Ovary (tissue), 9 donors: ENCODE data around the gene GPR33. TPM values are rescaled to one million over a fixed set of nuclear protein-coding genes. Genes with fewer than 3 reads are reported as not detected.

Experiments
- DNase-seq, 5 donors: peaks; one replicate each; pipeline ENCODE4 v3.0.0-alpha.2; 2019 to 2020
- H3K27ac ChIP-seq, 2 donors: fragments of 200-600 bp; one replicate each; pipeline versions ENCODE4 v1.5.1 to v1.8.0; 2019 to 2022
- H3K27me3 ChIP-seq: fragments of 200-600 bp; one replicate; pipeline ENCODE4 v1.8.0; 2022
- H3K36me3 ChIP-seq: fragments of 200-600 bp; sonication (generic); one replicate; pipeline ENCODE4 v1.5.1; 2019
- H3K4me1 ChIP-seq: one replicate; pipeline ENCODE4 v1.8.1; 2013; ENCODE audit warnings: mild to moderate bottlenecking, moderate library complexity; ENCODE audit not compliant: insufficient read depth
- H3K4me3 ChIP-seq: fragments of 200-600 bp; sonication (generic); one replicate; pipeline ENCODE4 v1.5.1; 2017
- H3K9me3 ChIP-seq, 2 donors: fragments of 200-600 bp in 1 of 2; sonication (generic) in 1 of 2; one replicate each; pipeline versions ENCODE4 v1.5.1 to v1.8.1; 2013 to 2019; ENCODE audit warnings: mild to moderate bottlenecking in 1 of 2, moderate library complexity in 1 of 2
- CTCF ChIP-seq, 3 donors: fragments of 450-650 bp in 2 of 3; fragments of 200-600 bp in 1 of 3; IDR thresholded peaks; one replicate each; pipeline versions ENCODE4 v1.5.1 to v1.8.0; 2016 to 2022; ENCODE audit warnings: antibody characterized with exemption in 3 of 3, mild to moderate bottlenecking in 1 of 3
- EP300 ChIP-seq: sonication (generic); formaldehyde crosslinking; IDR thresholded peaks from one replicate; pipeline ENCODE4 v1.6.1; 2017; ENCODE audit warnings: antibody characterized with exemption
- POLR2A ChIP-seq: fragments of 450-650 bp; IDR thresholded peaks from one replicate; pipeline ENCODE4 v1.6.1; 2017; ENCODE audit warnings: antibody characterized with exemption, mild to moderate bottlenecking, moderate library complexity
- WGBS, 3 donors: extraction: QIAGEN DNeasy Blood & Tissue Kit in 1 of 3; methylation state at CpG; one replicate each; pipeline versions ENCODE4 v1.1.5 to v1.1.7; 2013 to 2017; 5-methylcytosine and 5-hydroxymethylcytosine counted together
- intact Hi-C, 4 donors: fragments of 100-400 bp; cut with DNase I; formaldehyde crosslinking; loops; one replicate each; pipeline versions ENCODE4 v1.11.0 to v1.15.1; 2022 to 2023
- polyA plus RNA-seq, 2 donors: library from polyadenylated mRNA; stranded (reverse); fragments of 200-250 nt in 1 of 2; fragments of 350-450 nt in 1 of 2; fragmentation: Illumina TruSeq in 1 of 2; extraction: RNeasy Lipid Tissue Mini Kit (QIAGEN cat#74804) in 1 of 2; gene quantifications; one replicate each; pipeline ENCODE4 v1.2.3, GENCODE V29; 2013 to 2014
- total RNA-seq, 7 donors: library from RNA; depleted of rRNA in 2 of 7; stranded (reverse); fragments of >200 nt in 2 of 7; fragmentation: NEBNext Ultra II Directional in 3 of 7; extraction: Animal tissue kit (Norgen Biotek cat#: 25700) in 3 of 7; gene quantifications; one replicate each; pipeline versions ENCODE4 v1.1.0 to v1.2.4, GENCODE V29; 2016 to 2023
- donor health status: DM: no; HTN: no; CAD: no; lungs with moderate emphysema.
- donor health status: DM: no; HTN: no; CAD: no.
- donor health status: Bipolar disorder and iron deficiency.
- donor health status: DM: yes; HTN: yes; CAD: no.
- donor health status: DM: no; HTN: no; CAD: no.
- donor health status: DM: yes; HTN: yes; CAD: no.

Gene GPR33
- total and polyA plus RNA-seq, 9 donors: not detected

DNA sequence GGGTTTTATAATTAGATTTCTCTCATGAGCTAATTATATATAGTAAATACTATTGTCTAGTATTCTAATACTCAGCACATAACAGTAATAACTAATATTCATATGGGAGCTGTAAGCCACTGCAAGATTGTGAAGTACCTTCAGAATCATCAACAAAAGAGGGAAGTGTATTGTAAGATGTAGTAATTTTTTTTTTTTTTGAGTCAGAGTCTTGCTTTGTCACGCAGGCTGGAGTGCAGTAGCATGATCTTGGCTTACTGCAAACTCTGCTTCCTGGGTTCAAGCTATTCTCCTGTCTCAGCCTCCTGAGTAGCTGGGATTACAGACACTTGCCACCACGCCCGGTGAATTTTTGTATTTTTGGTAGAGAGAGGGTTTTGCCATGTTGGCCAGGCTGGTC lies 3.1 kb downstream of the GPR33 start:
- TF ChIP-seq EP300: no peak
- no peak for TF ChIP-seq POLR2A
- TF ChIP-seq CTCF (IDR thresholded peaks at IDR 0.05): no peak

DNA sequence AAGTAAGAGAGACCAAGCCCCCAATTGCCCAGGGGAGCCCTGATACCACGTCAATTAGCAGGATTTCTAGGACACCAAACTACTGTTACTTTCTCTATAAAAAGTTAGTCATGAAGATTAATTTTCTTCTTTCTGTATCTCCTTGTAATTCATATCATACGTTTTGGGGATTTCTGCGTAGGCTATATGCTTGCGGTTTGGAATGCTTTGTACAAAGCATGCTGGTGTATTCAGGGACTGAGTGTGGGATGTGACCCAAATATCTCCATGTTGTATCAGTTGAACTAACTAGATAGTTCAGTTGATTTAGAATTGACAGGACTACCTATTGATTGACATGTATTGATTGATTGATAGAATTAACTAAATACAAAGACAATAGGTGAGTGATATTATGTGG lies 7.7 kb downstream of the GPR33 start:
- no peak for DNase-seq
- H3K4me3 ChIP-seq: no peak overlapping the region
- intact Hi-C loops: no loop called here
- no peaks in the 10 kb centered on the region for H3K27me3 ChIP-seq
- no peaks in the 10 kb centered on the region for H3K9me3 ChIP-seq
- 48 to 58% (median 54%) methylated on average over 4 of the region's 4 CpGs for WGBS, 3 donors
- no peak overlapping the region for H3K27ac ChIP-seq
- TF ChIP-seq EP300 (no peak), POLR2A (no peak), CTCF (IDR thresholded peaks at IDR 0.05) (no peak)
- H3K36me3 ChIP-seq: no peaks in the 10 kb centered on the region
- H3K4me1 ChIP-seq: no peaks in the 10 kb centered on the region

More for the DNA sequence above, 3.1 kb downstream of the GPR33 start:
- Histone ChIP-seq H3K27ac (no peak overlapping the region), H3K36me3 (no peaks in the 10 kb centered on the region), H3K9me3 (no peaks in the 10 kb centered on the region), H3K4me1 (no peaks in the 10 kb centered on the region), H3K4me3 (no peak overlapping the region), H3K27me3 (no peaks in the 10 kb centered on the region)
- DNase-seq: no peak
- 90 to 98% (median 92%) methylated on average over 3 of the region's 3 CpGs for WGBS, 3 donors
- intact Hi-C loops: no loop called here

DNA sequence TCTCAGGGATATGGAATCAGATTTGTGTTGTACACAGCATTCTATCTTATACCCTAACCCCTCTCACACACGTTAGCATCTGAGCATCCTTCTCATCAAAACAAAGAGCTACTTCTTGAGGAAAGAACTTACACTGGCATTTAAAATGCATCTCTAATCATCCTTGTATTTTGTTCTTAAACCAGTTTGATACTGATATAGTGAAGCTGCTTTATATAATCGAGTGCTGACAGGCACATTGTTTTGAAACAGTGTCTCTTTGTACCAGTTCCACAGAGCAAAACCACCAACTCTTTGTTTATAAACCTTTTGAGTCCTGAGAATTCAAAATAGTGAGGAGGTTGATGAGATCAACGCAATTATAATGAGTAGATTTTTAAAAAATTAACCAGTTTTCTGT lies 8.8 kb downstream of the GPR33 start:
- intact Hi-C loops: no loop called here
- Histone ChIP-seq H3K36me3 (no peaks in the 10 kb centered on the region), H3K4me3 (no peak overlapping the region), H3K27ac (no peak overlapping the region), H3K27me3 (no peaks in the 10 kb centered on the region), H3K4me1 (no peaks in the 10 kb centered on the region), H3K9me3 (no peaks in the 10 kb centered on the region)
- 16 to 38% (median 22%) methylated on average over 3 of the region's 3 CpGs for WGBS, 3 donors
- no peak for TF ChIP-seq EP300
- DNase-seq: no peak

DNA sequence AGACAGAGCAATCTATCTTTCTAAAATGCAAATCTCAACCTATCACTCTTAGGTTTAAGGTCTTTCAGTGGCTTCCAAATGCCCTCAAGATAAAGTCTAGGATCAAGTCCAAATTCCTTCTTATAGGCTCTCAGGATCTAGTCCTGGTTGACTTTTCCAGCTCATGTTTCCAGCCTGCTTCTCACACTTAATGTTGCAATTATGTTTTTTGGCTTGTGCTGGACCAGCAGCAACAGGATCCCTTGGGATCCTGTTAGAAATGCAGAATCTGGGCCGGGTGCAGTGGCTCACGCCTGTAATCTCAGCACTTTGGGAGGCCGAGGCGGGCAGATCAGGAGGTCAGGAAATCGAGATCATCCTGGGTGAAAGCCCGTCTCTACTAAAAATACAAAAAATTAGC lies 10.6 kb downstream of the GPR33 start:
- WGBS, 3 donors: 80 to 90% (median 87%) methylated on average over 6 of the region's 6 CpGs
- Histone ChIP-seq H3K4me3 (no peak overlapping the region), H3K27ac (no peak overlapping the region), H3K9me3 (no peaks in the 10 kb centered on the region), H3K27me3 (no peaks in the 10 kb centered on the region), H3K4me1 (no peaks in the 10 kb centered on the region), H3K36me3 (no peaks in the 10 kb centered on the region)
- DNase-seq: no peak
- TF ChIP-seq CTCF (IDR thresholded peaks at IDR 0.05): no peak
- no peak for TF ChIP-seq POLR2A
- intact Hi-C loops: no loop called here

- no peak for DNase-seq
- H3K27ac ChIP-seq: no peak overlapping the region
- intact Hi-C loops: no loop called here
These were observed 11.5 kb downstream of the GPR33 start for GRCh38 chr14:31476131-31476866.

More at GRCh38 chr14:31476131-31476866, 11.5 kb downstream of the GPR33 start:
- Histone ChIP-seq H3K36me3 (no peaks in the 10 kb centered on the region), H3K27me3 (no peaks in the 10 kb centered on the region), H3K4me1 (no peaks in the 10 kb centered on the region), H3K4me3 (no peak overlapping the region), H3K9me3 (no peaks in the 10 kb centered on the region)
- TF ChIP-seq EP300 (no peak), POLR2A (no peak), CTCF (IDR thresholded peaks at IDR 0.05) (no peak)
- 82 to 88% (median 83%) methylated on average over 4 of the region's 4 CpGs for WGBS, 3 donors
